GM10847 (cell line): ENCODE measurements around the gene ATP1A2.

Source experiments
- POLR2A ChIP-seq: IDR thresholded peaks from 2 replicates; pipeline ENCODE4 v1.6.1; 2011; ENCODE audit not compliant: insufficient read length; ENCODE audit errors: extremely low read depth

Gene ATP1A2

GRCh38 chr1:160163615-160164014 lies 48.1 kb downstream of the ATP1A2 start:
- TF ChIP-seq POLR2A: no peak

GRCh38 chr1:160164121-160164520 lies 48.6 kb downstream of the ATP1A2 start:
- no peak for TF ChIP-seq POLR2A

DNA sequence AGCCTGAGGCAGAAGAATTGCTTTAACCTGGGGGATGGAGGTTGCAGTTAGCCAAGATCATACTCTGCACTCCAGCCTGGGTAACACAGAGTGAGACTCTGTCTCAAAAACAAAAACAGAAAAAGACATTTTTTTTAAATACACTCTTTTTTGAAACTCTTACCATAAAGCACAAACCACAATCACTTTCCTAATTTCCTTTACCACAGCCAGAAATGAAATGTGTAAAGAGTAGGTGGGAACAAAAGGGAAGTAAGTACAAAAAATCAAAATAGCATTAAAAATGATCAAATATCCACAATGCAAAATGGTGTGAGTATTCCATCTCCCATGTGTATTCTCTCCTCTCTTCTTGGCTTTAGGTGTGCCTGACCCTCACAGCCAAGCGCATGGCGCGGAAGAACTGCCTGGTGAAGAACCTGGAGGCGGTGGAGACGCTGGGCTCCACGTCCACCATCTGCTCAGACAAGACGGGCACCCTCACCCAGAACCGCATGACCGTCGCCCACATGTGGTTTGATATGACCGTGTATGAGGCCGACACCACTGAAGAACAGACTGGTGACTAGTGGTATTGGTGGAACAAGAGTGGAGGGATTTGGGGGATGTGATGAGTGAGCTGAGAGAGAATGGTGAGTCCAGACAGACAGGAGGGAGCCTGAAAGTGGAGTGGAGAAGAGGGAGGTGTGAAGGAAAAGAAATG lies 50.8 kb downstream of the ATP1A2 start:
- no peak for TF ChIP-seq POLR2A

DNA sequence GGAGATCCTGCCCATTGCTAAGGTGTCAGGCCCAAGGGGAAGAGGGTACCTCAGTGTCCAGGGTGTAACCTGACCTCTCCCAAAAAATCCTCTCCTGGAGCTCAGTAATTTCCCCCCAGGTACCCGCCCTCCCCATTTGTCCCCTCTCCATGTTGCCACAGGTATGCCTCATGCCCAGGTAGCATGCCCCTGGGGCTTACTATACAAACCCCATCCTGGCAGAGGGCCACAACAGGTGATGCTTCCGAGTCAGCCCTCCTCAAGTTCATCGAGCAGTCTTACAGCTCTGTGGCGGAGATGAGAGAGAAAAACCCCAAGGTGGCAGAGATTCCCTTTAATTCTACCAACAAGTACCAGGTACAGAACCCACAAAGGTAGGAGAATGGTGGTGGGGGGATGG lies 51.5 kb downstream of the ATP1A2 start:
- TF ChIP-seq POLR2A: no peak

DNA sequence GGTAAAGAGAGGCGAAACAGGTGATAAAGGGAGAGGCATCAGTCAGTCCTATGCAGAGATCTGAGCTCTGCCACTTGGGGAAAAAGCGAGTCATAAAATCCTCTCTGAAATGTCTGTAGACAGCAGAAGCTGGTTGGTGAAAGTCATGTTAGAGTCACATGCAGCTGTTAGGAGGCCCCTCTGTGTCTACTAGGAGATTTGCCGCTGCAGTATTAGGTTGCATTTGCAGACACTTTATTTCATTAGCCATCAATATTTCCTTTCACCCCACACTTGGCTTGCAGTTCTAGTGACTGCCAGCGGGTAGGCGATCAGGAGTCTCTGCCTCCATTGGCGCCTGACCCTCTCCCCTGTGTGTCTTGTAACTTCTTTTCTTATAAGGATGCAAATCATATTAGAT lies 52.0 kb downstream of the ATP1A2 start:
- TF ChIP-seq POLR2A: no peak

DNA sequence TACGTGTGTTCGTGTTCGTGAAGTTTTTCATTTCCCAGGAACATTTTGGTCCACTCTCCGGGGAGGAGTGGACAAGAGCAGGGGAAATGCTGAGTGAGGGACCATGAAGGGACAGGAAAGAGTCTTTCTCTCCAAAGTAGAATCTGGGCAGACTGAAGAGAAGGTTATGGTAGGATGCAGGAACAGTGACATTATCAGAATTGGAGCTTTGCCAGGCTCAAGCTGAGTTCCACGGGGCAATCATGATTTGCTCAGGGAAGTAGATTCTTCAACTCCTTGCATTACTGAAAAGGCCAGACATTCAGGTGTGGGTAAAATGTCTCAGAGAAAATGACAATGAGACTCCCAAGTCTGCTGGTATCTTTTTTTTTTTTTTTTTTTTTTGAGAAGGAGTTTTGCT lies 52.5 kb downstream of the ATP1A2 start:
- TF ChIP-seq POLR2A: no peak

DNA sequence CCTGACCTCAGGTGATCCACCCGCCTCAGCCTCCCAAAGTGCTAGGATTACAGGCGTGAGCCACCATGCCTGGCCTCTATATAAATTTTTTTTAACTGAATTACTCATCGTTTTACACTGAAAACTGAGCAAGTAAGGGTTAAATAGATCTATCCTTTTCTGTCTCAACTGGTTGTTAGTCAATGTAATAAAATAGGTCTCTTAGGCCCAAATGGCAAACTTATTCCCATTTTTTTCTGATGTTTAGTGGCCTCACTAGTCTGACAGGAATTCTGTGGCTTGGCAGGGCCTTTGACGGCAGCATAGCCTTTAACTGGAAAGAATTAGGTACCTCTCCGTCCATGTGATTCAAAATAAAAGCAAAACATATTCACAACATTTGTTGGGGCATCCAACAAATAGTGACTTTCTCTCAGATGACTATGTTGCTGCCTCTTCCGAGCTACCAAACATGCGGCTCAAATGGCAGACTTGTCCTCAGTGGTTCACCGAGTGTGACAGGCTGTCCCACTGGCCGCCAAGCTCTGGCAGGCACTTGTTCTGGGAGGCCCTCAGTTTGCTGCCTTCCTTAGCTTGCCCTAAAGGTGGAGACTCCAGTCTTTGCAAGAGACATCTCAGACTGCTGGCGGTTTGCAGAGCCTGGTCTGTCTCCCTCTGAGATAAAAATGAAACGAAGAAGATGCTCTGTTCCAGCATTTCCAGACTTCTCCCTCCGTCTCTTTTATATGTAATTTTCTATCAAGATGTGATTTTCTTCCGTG lies 53.2 kb downstream of the ATP1A2 start:
- TF ChIP-seq POLR2A: no peak

DNA sequence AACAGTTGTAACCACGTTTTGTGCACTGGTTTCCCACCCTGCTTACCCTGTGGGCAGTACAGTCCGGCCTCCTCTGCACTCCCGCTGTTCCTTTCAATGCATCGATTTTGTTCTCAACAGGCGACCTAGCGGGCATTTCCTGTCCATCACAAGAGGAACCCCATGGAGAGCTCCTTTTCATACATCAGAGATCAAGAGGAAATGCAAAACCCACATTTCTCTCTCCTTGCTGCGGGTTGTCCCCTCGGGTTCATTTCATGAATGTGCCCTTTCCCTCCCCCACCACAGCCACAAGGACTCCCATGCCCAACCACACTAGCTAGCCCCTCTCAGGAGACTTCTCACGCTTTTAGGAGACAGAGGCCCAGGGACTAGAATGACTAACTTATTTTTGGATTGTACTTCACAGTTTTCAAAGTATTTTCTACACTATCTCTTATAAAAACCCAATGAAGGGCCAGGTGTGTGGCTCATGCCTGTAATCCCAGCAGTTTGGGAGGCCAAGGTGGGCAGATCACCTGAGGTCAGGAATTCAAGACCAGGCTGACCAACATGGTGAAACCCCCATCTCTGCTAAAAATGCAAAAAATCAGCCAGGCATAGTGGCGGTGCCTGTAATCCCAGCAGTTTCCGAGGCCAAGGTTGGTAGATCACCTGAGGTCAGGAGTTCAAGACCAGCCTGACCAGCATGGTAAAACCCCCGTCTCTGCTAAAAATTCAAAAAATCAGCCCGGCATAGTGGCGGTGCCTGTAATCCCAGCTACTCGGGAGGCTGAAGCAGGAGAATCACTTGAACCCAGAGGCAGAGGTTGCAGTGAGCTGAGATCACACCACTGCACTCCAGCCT lies 54.2 kb downstream of the ATP1A2 start:
- no peak for TF ChIP-seq POLR2A

DNA sequence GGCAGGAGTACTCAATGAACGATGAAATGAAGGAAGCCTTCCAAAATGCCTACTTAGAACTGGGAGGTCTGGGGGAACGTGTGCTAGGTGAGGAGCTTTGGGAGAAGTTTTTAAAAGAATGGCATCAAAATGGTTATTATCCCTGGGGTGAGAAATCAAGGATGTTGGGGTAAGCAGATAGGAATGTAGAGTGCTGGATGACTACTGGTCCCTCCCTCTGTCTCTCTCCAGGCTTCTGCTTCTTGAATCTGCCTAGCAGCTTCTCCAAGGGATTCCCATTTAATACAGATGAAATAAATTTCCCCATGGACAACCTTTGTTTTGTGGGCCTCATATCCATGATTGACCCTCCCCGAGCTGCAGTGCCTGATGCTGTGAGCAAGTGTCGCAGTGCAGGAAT lies 55.8 kb downstream of the ATP1A2 start:
- TF ChIP-seq POLR2A: no peak

GRCh38 chr1:160171980-160172379 lies 56.4 kb downstream of the ATP1A2 start:
- no peak for TF ChIP-seq POLR2A

DNA sequence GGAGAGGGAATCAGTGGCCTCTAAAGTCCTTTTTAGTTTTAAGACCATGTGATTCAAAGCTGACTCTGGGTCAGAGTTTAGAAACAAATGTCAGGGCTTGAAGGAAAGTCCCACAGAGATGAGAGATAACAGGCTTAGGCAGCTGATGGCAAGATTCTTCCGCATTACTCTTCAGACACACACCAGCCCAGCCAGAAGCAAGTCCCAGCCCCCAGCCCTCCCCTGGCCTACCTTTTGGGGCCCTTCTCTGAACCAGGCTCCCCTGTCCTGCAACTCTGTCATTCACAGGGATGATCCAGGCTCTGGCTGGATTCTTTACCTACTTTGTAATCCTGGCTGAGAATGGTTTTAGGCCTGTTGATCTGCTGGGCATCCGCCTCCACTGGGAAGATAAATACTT lies 61.7 kb downstream of the ATP1A2 start:
- no peak for TF ChIP-seq POLR2A

GRCh38 chr1:160177667-160178066 lies 62.1 kb downstream of the ATP1A2 start:
- TF ChIP-seq POLR2A: no peak

GRCh38 chr1:160178731-160179130 lies 63.2 kb downstream of the ATP1A2 start:
- TF ChIP-seq POLR2A: no peak

DNA sequence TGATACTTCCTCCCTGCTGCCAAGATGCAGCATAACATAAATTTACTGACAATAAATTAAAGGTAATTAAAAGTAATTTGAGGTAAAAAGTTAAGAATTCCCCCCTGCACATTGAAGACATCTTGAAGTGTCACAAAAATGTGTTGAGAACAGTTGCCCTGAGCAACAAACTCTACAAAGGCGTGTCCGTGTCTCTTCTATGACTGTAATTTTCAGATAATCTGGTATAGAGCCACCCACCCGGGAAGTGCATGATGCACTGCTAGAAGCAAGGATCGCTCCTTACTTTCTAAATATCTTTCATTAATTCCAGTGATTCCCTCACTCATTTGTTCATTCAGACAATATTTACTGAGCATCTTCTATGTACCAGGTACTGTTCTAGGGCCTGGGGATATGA lies 63.8 kb downstream of the ATP1A2 start:
- no peak for TF ChIP-seq POLR2A

DNA sequence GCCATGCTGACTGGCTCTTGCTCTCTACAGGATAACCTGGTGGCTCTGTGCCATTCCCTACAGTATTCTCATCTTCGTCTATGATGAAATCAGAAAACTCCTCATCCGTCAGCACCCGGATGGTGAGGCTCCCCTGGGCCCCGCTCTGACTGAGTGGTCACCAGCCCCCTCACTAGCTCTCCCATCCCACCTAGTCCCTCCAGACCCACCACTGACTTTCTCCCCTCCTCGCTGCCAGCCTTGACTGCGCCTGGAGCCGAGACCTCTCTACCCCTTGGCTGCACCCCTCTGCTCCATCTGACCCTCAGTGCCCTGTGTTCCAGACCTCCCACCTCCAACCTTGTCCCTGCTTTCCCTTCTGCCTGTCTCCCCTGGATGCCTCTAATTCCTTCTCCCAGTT lies 70.7 kb downstream of the ATP1A2 start:
- no peak for TF ChIP-seq POLR2A

DNA sequence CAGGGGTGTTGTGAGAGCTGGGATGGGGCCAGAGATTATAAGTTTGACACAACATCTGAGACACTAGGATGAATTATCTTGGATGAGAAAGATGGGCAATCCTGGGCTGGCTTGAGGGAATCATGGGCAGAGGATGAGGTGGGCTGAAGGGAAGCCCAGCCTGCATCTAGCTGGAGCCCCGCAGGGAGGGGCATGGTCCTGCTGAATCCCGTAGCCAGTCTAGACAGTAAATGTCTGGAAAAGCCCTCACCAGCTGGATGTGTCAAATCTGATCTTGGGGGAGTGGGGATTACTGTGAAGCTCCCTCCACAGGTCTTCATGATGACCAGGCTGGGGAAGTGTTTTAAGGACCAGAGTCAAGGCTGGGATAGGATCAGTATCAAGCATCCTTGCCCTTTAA lies 71.2 kb downstream of the ATP1A2 start:
- no peak for TF ChIP-seq POLR2A
